ENCODE data around the gene SAXO1. TPM values are rescaled to one million over a fixed set of nuclear protein-coding genes. Genes with fewer than 3 reads are reported as not detected.

SAXO1 gene
- total RNA-seq, 1 experiment from 2014 or later = not detected

DNA sequence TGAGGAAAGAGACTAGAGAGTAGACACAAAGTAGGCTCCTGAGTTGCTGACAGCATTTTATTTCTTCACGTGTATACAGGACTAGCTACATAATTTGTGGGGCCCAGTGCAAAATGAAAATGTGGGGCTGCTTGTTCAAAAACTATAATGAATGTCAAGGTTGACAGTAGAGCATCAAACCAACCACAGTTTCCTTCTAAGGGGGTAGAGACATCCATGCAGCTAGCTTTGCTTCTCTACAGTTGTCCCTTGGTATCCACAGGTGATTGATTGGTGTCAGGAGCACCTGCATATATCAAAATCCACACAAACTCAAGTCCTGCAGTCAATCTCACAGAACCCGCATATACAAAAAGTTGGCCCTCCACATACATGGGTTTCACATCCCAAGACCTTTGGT is 129.6 kb downstream of the SAXO1 start:
- no peaks in the 10 kb centered on the region for H3K9me3 ChIP-seq (ENCODE audit: control insufficient read depth, insufficient read depth, low read depth, low read length)
- BruUV-seq (replicated peaks) = no TSS peak
- TF ChIP-seq SIN3A (IDR thresholded peaks at IDR 0.05; ENCODE audit: borderline replicate concordance, insufficient read depth, low read depth, low read length) (no peak), POLR2AphosphoS5 (IDR thresholded peaks at IDR 0.05; ENCODE audit: low read depth, low read length) (no peak), TCF7L2 (IDR thresholded peaks at IDR 0.05; ENCODE audit: low read depth, low read length) (no peak)
- TF ChIP-seq, protein P1, sequence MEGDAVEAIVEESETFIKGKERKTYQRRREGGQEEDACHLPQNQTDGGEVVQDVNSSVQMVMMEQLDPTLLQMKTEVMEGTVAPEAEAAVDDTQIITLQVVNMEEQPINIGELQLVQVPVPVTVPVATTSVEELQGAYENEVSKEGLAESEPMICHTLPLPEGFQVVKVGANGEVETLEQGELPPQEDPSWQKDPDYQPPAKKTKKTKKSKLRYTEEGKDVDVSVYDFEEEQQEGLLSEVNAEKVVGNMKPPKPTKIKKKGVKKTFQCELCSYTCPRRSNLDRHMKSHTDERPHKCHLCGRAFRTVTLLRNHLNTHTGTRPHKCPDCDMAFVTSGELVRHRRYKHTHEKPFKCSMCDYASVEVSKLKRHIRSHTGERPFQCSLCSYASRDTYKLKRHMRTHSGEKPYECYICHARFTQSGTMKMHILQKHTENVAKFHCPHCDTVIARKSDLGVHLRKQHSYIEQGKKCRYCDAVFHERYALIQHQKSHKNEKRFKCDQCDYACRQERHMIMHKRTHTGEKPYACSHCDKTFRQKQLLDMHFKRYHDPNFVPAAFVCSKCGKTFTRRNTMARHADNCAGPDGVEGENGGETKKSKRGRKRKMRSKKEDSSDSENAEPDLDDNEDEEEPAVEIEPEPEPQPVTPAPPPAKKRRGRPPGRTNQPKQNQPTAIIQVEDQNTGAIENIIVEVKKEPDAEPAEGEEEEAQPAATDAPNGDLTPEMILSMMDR (IDR thresholded peaks at IDR 0.05) = no peak
- TF ChIP-seq, protein P2, sequence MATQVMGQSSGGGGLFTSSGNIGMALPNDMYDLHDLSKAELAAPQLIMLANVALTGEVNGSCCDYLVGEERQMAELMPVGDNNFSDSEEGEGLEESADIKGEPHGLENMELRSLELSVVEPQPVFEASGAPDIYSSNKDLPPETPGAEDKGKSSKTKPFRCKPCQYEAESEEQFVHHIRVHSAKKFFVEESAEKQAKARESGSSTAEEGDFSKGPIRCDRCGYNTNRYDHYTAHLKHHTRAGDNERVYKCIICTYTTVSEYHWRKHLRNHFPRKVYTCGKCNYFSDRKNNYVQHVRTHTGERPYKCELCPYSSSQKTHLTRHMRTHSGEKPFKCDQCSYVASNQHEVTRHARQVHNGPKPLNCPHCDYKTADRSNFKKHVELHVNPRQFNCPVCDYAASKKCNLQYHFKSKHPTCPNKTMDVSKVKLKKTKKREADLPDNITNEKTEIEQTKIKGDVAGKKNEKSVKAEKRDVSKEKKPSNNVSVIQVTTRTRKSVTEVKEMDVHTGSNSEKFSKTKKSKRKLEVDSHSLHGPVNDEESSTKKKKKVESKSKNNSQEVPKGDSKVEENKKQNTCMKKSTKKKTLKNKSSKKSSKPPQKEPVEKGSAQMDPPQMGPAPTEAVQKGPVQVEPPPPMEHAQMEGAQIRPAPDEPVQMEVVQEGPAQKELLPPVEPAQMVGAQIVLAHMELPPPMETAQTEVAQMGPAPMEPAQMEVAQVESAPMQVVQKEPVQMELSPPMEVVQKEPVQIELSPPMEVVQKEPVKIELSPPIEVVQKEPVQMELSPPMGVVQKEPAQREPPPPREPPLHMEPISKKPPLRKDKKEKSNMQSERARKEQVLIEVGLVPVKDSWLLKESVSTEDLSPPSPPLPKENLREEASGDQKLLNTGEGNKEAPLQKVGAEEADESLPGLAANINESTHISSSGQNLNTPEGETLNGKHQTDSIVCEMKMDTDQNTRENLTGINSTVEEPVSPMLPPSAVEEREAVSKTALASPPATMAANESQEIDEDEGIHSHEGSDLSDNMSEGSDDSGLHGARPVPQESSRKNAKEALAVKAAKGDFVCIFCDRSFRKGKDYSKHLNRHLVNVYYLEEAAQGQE (IDR thresholded peaks at IDR 0.05; ENCODE audit: insufficient read depth in 1 of 2, low read depth in 2 of 2, low read length in 1 of 2) = no peak
- no peak overlapping the region for H3K4me3 ChIP-seq (ENCODE audit: low read depth in 2 of 2, low read length in 2 of 2)
- ATAC-seq (no peak), DNase-seq (ENCODE audit: low read depth, low spot score) (no peak)
- no peaks in the 10 kb centered on the region for H3K36me3 ChIP-seq (ENCODE audit: control insufficient read depth, insufficient read depth, low read length)
- H3K4me1 ChIP-seq (ENCODE audit: control insufficient read depth, insufficient read depth, low read length) = no peaks in the 10 kb centered on the region
- in situ Hi-C loops (cut with HindIII; ENCODE audit: low pct_unique_long_range_greater_than_20kb, low sequenced_read_pairs) (no loop called here), intact Hi-C loops (cut with micrococcal nuclease; ENCODE audit: unreplicated experiment) (no loop called here)
- ChIA-PET CTCF (no interaction called here), POLR2A (no interaction called here)
- H3K27ac ChIP-seq (ENCODE audit: low read length) = no peak overlapping the region
- no peaks in the 10 kb centered on the region for H3K27me3 ChIP-seq (ENCODE audit: control insufficient read depth, insufficient read depth, low read length)

- POLR2A ChIA-PET = no interaction called here
- H3K4me3 ChIP-seq (ENCODE audit: low read depth in 2 of 2, low read length in 2 of 2) = no peak overlapping the region
- no TSS peak for BruUV-seq (replicated peaks)
- ATAC-seq (no peak), DNase-seq (ENCODE audit: low read depth, low spot score) (no peak)
- no peak overlapping the region for H3K27ac ChIP-seq (ENCODE audit: low read length)
- CTCF ChIA-PET = no interaction called here
- intact Hi-C loops (cut with micrococcal nuclease; ENCODE audit: unreplicated experiment) (no loop called here), in situ Hi-C loops (cut with HindIII; ENCODE audit: low pct_unique_long_range_greater_than_20kb, low sequenced_read_pairs) (no loop called here)
- no peaks in the 10 kb centered on the region for H3K36me3 ChIP-seq (ENCODE audit: control insufficient read depth, insufficient read depth, low read length)
- TF ChIP-seq, protein P2 (IDR thresholded peaks at IDR 0.05; ENCODE audit: insufficient read depth in 1 of 2, low read depth in 2 of 2, low read length in 1 of 2) = no peak
- no peaks in the 10 kb centered on the region for H3K4me1 ChIP-seq (ENCODE audit: control insufficient read depth, insufficient read depth, low read length)
- H3K9me3 ChIP-seq (ENCODE audit: control insufficient read depth, insufficient read depth, low read depth, low read length) = no peaks in the 10 kb centered on the region
- H3K27me3 ChIP-seq (ENCODE audit: control insufficient read depth, insufficient read depth, low read length) = no peaks in the 10 kb centered on the region
Measured at GRCh38 chr9:18896531-18897179, 136.4 kb downstream of the SAXO1 start.
